GM12878 (cell line): ENCODE measurements around the gene CIB2. TPM values are rescaled to one million over a fixed set of nuclear protein-coding genes. Genes with fewer than 3 reads are reported as not detected.

Experiments
- ATAC-seq: fragments of 200-7000 bp; cut with Tn5 transposase; 3 replicates; pipeline ENCODE4 v1.9.1; 2020; ENCODE audit warnings: mild to moderate bottlenecking, moderate library complexity
- BruUV-seq: library from RNA; stranded (reverse); fragments of 400-500 nt; replicated peaks from 2 replicates; lab custom pipeline; 2021; lab: Mats Ljungman, UMichigan
- CTCF ChIA-PET: fragments of 300-600 bp; sonication (Branson Sonifier 250); formaldehyde crosslinking; extraction: SDS; loops from one replicate; lab custom pipeline; 2021; ENCODE audit warnings: inconsistent platforms; lab: Yijun Ruan, JAX
- POLR2A ChIA-PET: fragments of 350-600 bp; formaldehyde crosslinking; extraction: SDS; loops from one replicate; lab custom pipeline; 2021; ENCODE audit warnings: inconsistent platforms; lab: Charles Lee
- RAD21 ChIA-PET: fragments of 300-600 bp; sonication (Branson Sonifier 250); formaldehyde crosslinking; loops from one replicate; lab custom pipeline; 2023; ENCODE audit warnings: antibody characterized with exemption; ENCODE audit not compliant: unreplicated experiment; lab: Charles Lee
- SMC1A ChIA-PET: fragments of 300-600 bp; sonication (Branson Sonifier 250); formaldehyde crosslinking; loops from one replicate; lab custom pipeline; 2023; ENCODE audit not compliant: unreplicated experiment, uncharacterized antibody; lab: Charles Lee
- DNase-seq: peaks from one replicate; pipeline ENCODE4 v3.0.0-alpha.2; 2011; ENCODE audit warnings: low read depth, low spot score
- FAIRE-seq: peaks from 3 replicates; lab custom pipeline; 2011; peaks lifted over from hg19 to GRCh38; lab: Jason Lieb, UNC
- H2AFZ ChIP-seq: 2 replicates; pipeline ENCODE4 v1.6.0; 2011; ENCODE audit warnings: low read depth, low read length, control low read depth; ENCODE audit not compliant: control insufficient read depth
- H3K27ac ChIP-seq: 2 replicates; pipeline ENCODE4 v1.5.1; 2011; ENCODE audit warnings: control low read depth; ENCODE audit not compliant: control insufficient read depth, insufficient read depth
- H3K27me3 ChIP-seq, 2 experiments: replicated peaks in 1 of 2; 2 replicates each; pipeline versions ENCODE4 v1.6.0 to v1.6.1; 2011; ENCODE audit warnings: low read length in 1 of 2; ENCODE audit not compliant: control insufficient read depth in 2 of 2, insufficient read depth in 2 of 2
- H3K36me3 ChIP-seq, 2 experiments: 2 replicates each; pipeline ENCODE4 v1.5.1; 2011; ENCODE audit warnings: low read length in 1 of 2; ENCODE audit not compliant: control insufficient read depth in 2 of 2, insufficient read depth in 2 of 2
- H3K4me1 ChIP-seq: 2 replicates; pipeline ENCODE4 v1.6.1; 2011; ENCODE audit warnings: mild to moderate bottlenecking, low read length, moderate library complexity, mixed read lengths; ENCODE audit not compliant: control insufficient read depth, insufficient read depth
- H3K4me2 ChIP-seq: 2 replicates; pipeline ENCODE4 v1.6.0; 2011; ENCODE audit warnings: control low read depth; ENCODE audit not compliant: control insufficient read depth, insufficient read depth
- H3K4me3 ChIP-seq: fragments of 200-600 bp; sonication (generic); 2 replicates; pipeline ENCODE4 v1.5.1; 2016
- H3K79me2 ChIP-seq: 2 replicates; pipeline ENCODE4 v1.6.0; 2011; ENCODE audit warnings: low read length; ENCODE audit not compliant: control insufficient read depth, insufficient read depth
- H3K9ac ChIP-seq: 2 replicates; pipeline ENCODE4 v1.8.0; 2011; ENCODE audit warnings: low read length, control low read depth, mixed read lengths; ENCODE audit not compliant: control insufficient read depth, insufficient read depth
- H3K9me3 ChIP-seq: replicated peaks from 3 replicates; pipeline ENCODE4 v1.5.1; 2011; ENCODE audit warnings: mild to moderate bottlenecking, low read length; ENCODE audit not compliant: control insufficient read depth, insufficient read depth
- H4K20me1 ChIP-seq: 2 replicates; pipeline ENCODE4 v1.6.0; 2011; ENCODE audit not compliant: control insufficient read depth, insufficient read depth
- CBX3 ChIP-seq: fragments of 200-600 bp; sonication (generic); IDR thresholded peaks from 2 replicates; pipeline ENCODE4 v1.6.1; 2016; ENCODE audit warnings: low read depth, borderline replicate concordance
- DPF2 ChIP-seq: fragments of 450-650 bp; IDR thresholded peaks from 2 replicates; pipeline ENCODE4 v1.6.1; 2017; ENCODE audit warnings: mild to moderate bottlenecking
- IKZF1 ChIP-seq: fragments of 450-650 bp; conservative IDR thresholded peaks from 2 replicates; pipeline ENCODE4 v1.6.1; 2017; ENCODE audit warnings: antibody characterized with exemption, mild to moderate bottlenecking
- JUNB ChIP-seq: IDR thresholded peaks from 2 replicates; pipeline ENCODE4 v1.6.1; 2016; ENCODE audit warnings: antibody characterized with exemption, mild to moderate bottlenecking
- JUND ChIP-seq: IDR thresholded peaks from 2 replicates; pipeline ENCODE4 v1.6.1; 2012; ENCODE audit warnings: low read depth, mild to moderate bottlenecking, low read length, improper control_type of control experiment, moderate library complexity
- POLR2AphosphoS5 ChIP-seq: IDR thresholded peaks from 2 replicates; pipeline ENCODE4 v1.6.1; 2011; ENCODE audit warnings: mild to moderate bottlenecking, low read length, inconsistent platforms
- RBBP5 ChIP-seq: fragments of 200-600 bp; sonication (generic); conservative IDR thresholded peaks from 2 replicates; pipeline ENCODE4 v1.6.1; 2016
- SMAD5 ChIP-seq: IDR thresholded peaks from 2 replicates; pipeline ENCODE4 v1.6.1; 2016; ENCODE audit warnings: antibody characterized with exemption, low read depth
- STAT3 ChIP-seq: IDR thresholded peaks from 2 replicates; pipeline ENCODE4 v1.6.1; 2011; ENCODE audit warnings: low read depth, low read length, improper control_type of control experiment
- ZNF24 ChIP-seq: fragments of 450-650 bp; IDR thresholded peaks from 2 replicates; pipeline ENCODE4 v1.6.1; 2017; ENCODE audit warnings: antibody characterized with exemption, mild to moderate bottlenecking
- in situ Hi-C: fragments of 300-500 bp; cut with MboI; formaldehyde crosslinking; loops from 9 replicates; pipeline ENCODE4 v1.14.3; 2018; ENCODE audit warnings: mixed read lengths
- intact Hi-C: fragments of 100-400 bp; cut with micrococcal nuclease; formaldehyde crosslinking; loops from one replicate; pipeline ENCODE4 v1.14.2; 2022; ENCODE audit not compliant: unreplicated experiment
- polyA plus RNA-seq, 11 experiments: library from polyadenylated mRNA; depleted of rRNA in 4 of 11; unstranded in 6 of 11; stranded (reverse) in 5 of 11; fragments of >200 nt; fragmentation: Nextera tagmentation in 4 of 11; fragmentation: Illumina TruSeq in 1 of 11; extraction: Ambion mirVana in 4 of 11; extraction: Trizol in 1 of 11; gene quantifications; 1 replicate in 1 of 11; 2 replicates in 10 of 11; pipeline versions ENCODE4 v1.2.1 to v1.2.3, GENCODE V29; 2011 to 2016; ENCODE audit warnings: inconsistent platforms in 2 of 11, missing spikeins in 2 of 11, low read depth in 1 of 11
- total RNA-seq, 4 experiments: library from RNA; depleted of rRNA in 3 of 4; stranded (reverse); fragments of >200 nt in 3 of 4; fragmentation: Illumina TruSeq in 1 of 4; extraction: Trizol in 1 of 4; gene quantifications; 2 replicates each; pipeline versions ENCODE4 v1.2.1 to v1.2.3, GENCODE V29; 2013 to 2021

CIB2 gene
- total and polyA plus RNA-seq, 10 of the 15 experiments (the other 5 are each of a cell fraction or from before 2014, with no cell fraction given): 0.56 to 12.1 (median 7.1) TPM

- no TSS peak for BruUV-seq
- H3K4me1 ChIP-seq: no peaks in the 10 kb centered on the region
- H3K4me3 ChIP-seq: no peak overlapping the region
- no peak overlapping the region for H3K9ac ChIP-seq
- no peaks in the 10 kb centered on the region for H3K36me3 ChIP-seq
- FAIRE-seq (no peak), ATAC-seq (no peak), DNase-seq (no peak)
- ChIA-PET RAD21 (interaction anchor here (1.4 to 4.2 kb wide), 2 partner anchors 45 to 55 kb away, joined by 4 to 13 read pairs; no protein-coding TSS in a partner anchor), CTCF (interaction anchor here (1.0 to 7.6 kb wide), 3 partner anchors 11 to 101 kb away, joined by 3 to 70 read pairs (median 10); no protein-coding TSS in a partner anchor), SMC1A (interaction anchor here (0.6 to 3.2 kb wide), 6 partner anchors 8 to 55 kb away, joined by 3 to 18 read pairs (median 3); no protein-coding TSS in a partner anchor)
- no peaks in the 10 kb centered on the region for H3K79me2 ChIP-seq
- no peak overlapping the region for H3K27ac ChIP-seq
- intact Hi-C loops (no loop called here), in situ Hi-C loops (no loop called here)
- no peaks in the 10 kb centered on the region for H4K20me1 ChIP-seq
- no peak overlapping the region for H2AFZ ChIP-seq
- no peaks in the 10 kb centered on the region for H3K9me3 ChIP-seq
- H3K4me2 ChIP-seq: no peak overlapping the region
- H3K27me3 ChIP-seq: no peaks in the 10 kb centered on the region
- no peak for TF ChIP-seq POLR2AphosphoS5
- TF ChIP-seq SMAD5: no peak
- no peak for TF ChIP-seq STAT3
- no peak for TF ChIP-seq ZNF24
- no peak for TF ChIP-seq IKZF1
- no peak for TF ChIP-seq CBX3
- no peak for TF ChIP-seq JUND
- no peak for TF ChIP-seq RBBP5
- no peak for TF ChIP-seq DPF2
- TF ChIP-seq JUNB: no peak
- TF ChIP-seq, all 136 proteins: peak for 0
- POLR2A ChIA-PET: interaction anchor here (0.9 to 2.0 kb wide), 2 partner anchors 8 to 30 kb away, joined by 3 to 9 read pairs; no protein-coding TSS in a partner anchor
These were observed 9.0 kb upstream of the CIB2 start for GRCh38 chr15:78140292-78140691.
